ENCODE measurements around the gene PDPN. TPM values are rescaled to one million over a fixed set of nuclear protein-coding genes. Genes with fewer than 3 reads are reported as not detected.

The PDPN gene
- total RNA-seq, result 8.5 TPM

GRCh38 chr1:13583595-13583965 is at the start of gene PDPN:
Gene PDPN, plus strand, starts transcription at chr1:13583832. Its CDS starts 202 bp downstream, at chr1:13584034.
- Histone ChIP-seq H3K9me3 (no peaks in the 10 kb centered on the region), H3K4me1 (no peaks in the 10 kb centered on the region), H3K36me3 (no peaks in the 10 kb centered on the region), H3K27me3 (no peaks in the 10 kb centered on the region), H3K4me3 (peak within 1 kb of the TSS; percentile 31 to 55), H3K27ac (peak within 1 kb of the TSS in 1 of 2 donors; percentile 57)
- no peak for TF ChIP-seq CTCF (IDR thresholded peaks at IDR 0.05)
- peak in 1 of 2 donors; percentile 67 for DNase-seq (ENCODE audit: low spot score in 2 of 2)
- intact Hi-C loops (cut with DNase I), result no loop called here

GRCh38 chr1:13535227-13535626 is 48.4 kb upstream of the PDPN start:
- intact Hi-C loops (cut with DNase I), result no loop called here
- TF ChIP-seq CTCF (IDR thresholded peaks at IDR 0.05), result no peak
- H3K9me3 ChIP-seq, result no peaks in the 10 kb centered on the region

GRCh38 chr1:13536571-13536970 is 47.1 kb upstream of the PDPN start:
- no peaks in the 10 kb centered on the region for H3K27me3 ChIP-seq
- no peak overlapping the region for H3K27ac ChIP-seq
- intact Hi-C loops (cut with DNase I), result no loop called here
- DNase-seq (ENCODE audit: low spot score in 2 of 2), result no peak
- H3K9me3 ChIP-seq, result no peaks in the 10 kb centered on the region
- TF ChIP-seq CTCF (IDR thresholded peaks at IDR 0.05), result no peak
- no peaks in the 10 kb centered on the region for H3K36me3 ChIP-seq
- no peak overlapping the region for H3K4me3 ChIP-seq
- H3K4me1 ChIP-seq, result no peaks in the 10 kb centered on the region

More at GRCh38 chr1:13535227-13535626, 48.4 kb upstream of the PDPN start:
- no peak for DNase-seq (ENCODE audit: low spot score in 2 of 2)
- H3K27me3 ChIP-seq, result no peaks in the 10 kb centered on the region
- no peak overlapping the region for H3K27ac ChIP-seq
- no peaks in the 10 kb centered on the region for H3K4me1 ChIP-seq
- no peak overlapping the region for H3K4me3 ChIP-seq
- H3K36me3 ChIP-seq, result no peaks in the 10 kb centered on the region

- H3K27me3 ChIP-seq, result no peaks in the 10 kb centered on the region
- H3K4me3 ChIP-seq, result no peak overlapping the region
- H3K4me1 ChIP-seq, result peaks cover 0 to 2% of the 10 kb centered on the region in 2 donors
- H3K36me3 ChIP-seq, result no peaks in the 10 kb centered on the region
- no peaks in the 10 kb centered on the region for H3K9me3 ChIP-seq
- H3K27ac ChIP-seq, result no peak overlapping the region
- no peak for DNase-seq (ENCODE audit: low spot score in 2 of 2)
- no peak for TF ChIP-seq CTCF (IDR thresholded peaks at IDR 0.05)
- intact Hi-C loops (cut with DNase I), result no loop called here
Measured at GRCh38 chr1:13538832-13539231, 44.8 kb upstream of the PDPN start.

GRCh38 chr1:13539683-13540082 is 43.9 kb upstream of the PDPN start:
- no peak overlapping the region for H3K27ac ChIP-seq
- no peaks in the 10 kb centered on the region for H3K36me3 ChIP-seq
- intact Hi-C loops (cut with DNase I), result no loop called here
- no peaks in the 10 kb centered on the region for H3K9me3 ChIP-seq
- peaks cover 0 to 2% of the 10 kb centered on the region in 2 donors for H3K4me1 ChIP-seq
- TF ChIP-seq CTCF (IDR thresholded peaks at IDR 0.05), result no peak
- H3K4me3 ChIP-seq, result no peak overlapping the region
- no peak for DNase-seq (ENCODE audit: low spot score in 2 of 2)
- no peaks in the 10 kb centered on the region for H3K27me3 ChIP-seq

- Histone ChIP-seq H3K9me3 (no peaks in the 10 kb centered on the region), H3K27me3 (no peaks in the 10 kb centered on the region), H3K36me3 (no peaks in the 10 kb centered on the region), H3K4me1 (peaks cover 0 to 2% of the 10 kb centered on the region in 2 donors), H3K27ac (no peak overlapping the region), H3K4me3 (no peak overlapping the region)
- DNase-seq (ENCODE audit: low spot score in 2 of 2), result no peak
- intact Hi-C loops (cut with DNase I), result no loop called here
- no peak for TF ChIP-seq CTCF (IDR thresholded peaks at IDR 0.05)
Measured at GRCh38 chr1:13540866-13541265, 42.8 kb upstream of the PDPN start.

Data from ascending aorta (tissue), 2 donors.